Measurements from ENCODE around the gene PTPRC.

The PTPRC gene

DNA sequence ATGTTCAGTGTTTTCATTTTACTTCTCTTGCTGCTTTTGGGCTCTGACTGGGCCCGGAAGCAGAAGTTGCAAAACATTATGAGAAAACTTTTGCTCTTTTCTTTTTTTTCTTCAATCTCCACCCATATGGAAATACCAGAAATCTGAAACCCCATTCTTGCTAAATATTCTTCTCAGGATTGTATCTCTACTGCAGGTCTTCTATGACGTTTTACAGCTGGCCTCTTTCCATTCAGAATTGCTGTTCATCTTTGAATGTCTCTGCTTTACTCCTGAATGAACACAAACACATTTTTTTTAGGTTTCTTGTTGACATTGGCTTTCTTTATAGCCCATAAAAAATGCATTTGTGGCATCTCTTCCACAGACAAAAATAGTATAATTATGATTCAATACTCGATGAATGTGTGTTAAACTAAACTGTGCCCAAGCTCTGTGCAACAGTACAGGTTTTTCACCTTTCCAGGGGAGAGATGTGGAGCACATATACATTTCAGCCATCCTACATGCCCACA lies 18.8 kb downstream of the PTPRC start:
- peak; percentile 60 for DNase-seq (ENCODE audit: low read depth)
- TF ChIP-seq, protein P1, sequence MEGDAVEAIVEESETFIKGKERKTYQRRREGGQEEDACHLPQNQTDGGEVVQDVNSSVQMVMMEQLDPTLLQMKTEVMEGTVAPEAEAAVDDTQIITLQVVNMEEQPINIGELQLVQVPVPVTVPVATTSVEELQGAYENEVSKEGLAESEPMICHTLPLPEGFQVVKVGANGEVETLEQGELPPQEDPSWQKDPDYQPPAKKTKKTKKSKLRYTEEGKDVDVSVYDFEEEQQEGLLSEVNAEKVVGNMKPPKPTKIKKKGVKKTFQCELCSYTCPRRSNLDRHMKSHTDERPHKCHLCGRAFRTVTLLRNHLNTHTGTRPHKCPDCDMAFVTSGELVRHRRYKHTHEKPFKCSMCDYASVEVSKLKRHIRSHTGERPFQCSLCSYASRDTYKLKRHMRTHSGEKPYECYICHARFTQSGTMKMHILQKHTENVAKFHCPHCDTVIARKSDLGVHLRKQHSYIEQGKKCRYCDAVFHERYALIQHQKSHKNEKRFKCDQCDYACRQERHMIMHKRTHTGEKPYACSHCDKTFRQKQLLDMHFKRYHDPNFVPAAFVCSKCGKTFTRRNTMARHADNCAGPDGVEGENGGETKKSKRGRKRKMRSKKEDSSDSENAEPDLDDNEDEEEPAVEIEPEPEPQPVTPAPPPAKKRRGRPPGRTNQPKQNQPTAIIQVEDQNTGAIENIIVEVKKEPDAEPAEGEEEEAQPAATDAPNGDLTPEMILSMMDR (IDR thresholded peaks at IDR 0.05; ENCODE audit: insufficient read depth, low read depth, low read length, missing control alignments): no peak
- H3K4me3 ChIP-seq (ENCODE audit: low read length): no peak overlapping the region

DNA sequence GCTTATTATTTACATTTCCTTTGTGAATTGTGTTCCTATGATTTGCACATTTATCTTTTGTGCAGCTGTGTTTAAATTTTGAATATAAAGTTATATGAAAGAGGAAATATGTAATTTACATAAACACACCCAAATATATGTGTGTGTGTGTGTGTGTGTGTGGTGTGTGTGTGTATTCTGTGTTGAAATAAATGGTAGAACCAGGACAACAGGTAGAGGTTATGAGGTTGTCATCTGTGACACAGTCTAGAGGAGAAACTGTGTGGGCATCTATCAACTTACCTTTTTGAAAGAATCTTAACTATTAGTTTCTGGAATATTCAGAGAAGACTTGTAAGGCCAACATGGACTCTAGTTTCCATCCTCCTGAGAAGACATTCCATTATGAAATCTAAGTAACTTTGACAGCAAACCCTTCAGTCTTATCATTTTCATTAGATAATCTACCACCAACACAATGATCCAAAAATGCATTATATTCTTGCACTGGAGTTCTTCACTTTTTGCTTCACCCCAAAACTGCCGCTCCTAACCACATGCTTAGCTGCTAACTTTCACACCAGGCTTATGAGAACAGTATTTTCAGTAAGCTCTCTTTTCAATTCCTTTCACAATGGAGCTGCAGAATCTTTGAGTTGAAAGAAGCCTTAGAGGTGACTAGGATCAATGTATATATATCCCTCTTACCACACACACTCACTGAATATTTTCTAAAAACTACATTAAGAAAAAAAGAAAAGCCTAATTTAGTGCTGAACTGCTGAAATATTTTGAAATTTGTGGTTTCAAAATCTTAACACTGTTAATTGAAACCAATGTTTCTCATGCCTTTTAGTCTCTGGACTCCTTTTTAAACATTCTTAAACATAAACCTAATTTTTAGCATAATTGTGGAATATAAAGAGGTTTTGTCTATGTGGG lies 21.8 kb downstream of the PTPRC start:
- no peak overlapping the region for H3K4me3 ChIP-seq (ENCODE audit: low read length)
- DNase-seq (ENCODE audit: low read depth): no peak
- TF ChIP-seq, protein P1 (IDR thresholded peaks at IDR 0.05; ENCODE audit: insufficient read depth, low read depth, low read length, missing control alignments): no peak

DNA sequence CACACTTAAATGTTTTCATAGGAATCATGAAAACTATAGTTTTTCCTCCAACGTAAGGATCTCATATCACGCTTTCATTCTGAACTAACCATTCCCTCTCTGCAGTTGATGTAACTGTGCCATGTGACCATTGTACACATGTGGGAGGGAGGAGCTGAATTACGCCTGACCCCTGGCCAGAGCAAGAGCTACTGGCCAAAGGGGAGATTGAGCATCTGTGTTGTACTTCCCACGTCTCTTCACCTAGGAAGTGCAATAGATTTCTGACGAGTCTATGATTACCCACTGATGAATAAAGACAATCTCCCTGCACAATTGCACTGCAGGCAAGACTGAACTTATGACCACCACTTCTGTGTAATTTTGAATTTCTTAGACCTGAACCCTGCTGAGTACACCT lies 24.0 kb downstream of the PTPRC start:
- TF ChIP-seq, protein P1 (IDR thresholded peaks at IDR 0.05; ENCODE audit: insufficient read depth, low read depth, low read length, missing control alignments): no peak
- no peak for DNase-seq (ENCODE audit: low read depth)
- H3K4me3 ChIP-seq (ENCODE audit: low read length): no peak overlapping the region

DNA sequence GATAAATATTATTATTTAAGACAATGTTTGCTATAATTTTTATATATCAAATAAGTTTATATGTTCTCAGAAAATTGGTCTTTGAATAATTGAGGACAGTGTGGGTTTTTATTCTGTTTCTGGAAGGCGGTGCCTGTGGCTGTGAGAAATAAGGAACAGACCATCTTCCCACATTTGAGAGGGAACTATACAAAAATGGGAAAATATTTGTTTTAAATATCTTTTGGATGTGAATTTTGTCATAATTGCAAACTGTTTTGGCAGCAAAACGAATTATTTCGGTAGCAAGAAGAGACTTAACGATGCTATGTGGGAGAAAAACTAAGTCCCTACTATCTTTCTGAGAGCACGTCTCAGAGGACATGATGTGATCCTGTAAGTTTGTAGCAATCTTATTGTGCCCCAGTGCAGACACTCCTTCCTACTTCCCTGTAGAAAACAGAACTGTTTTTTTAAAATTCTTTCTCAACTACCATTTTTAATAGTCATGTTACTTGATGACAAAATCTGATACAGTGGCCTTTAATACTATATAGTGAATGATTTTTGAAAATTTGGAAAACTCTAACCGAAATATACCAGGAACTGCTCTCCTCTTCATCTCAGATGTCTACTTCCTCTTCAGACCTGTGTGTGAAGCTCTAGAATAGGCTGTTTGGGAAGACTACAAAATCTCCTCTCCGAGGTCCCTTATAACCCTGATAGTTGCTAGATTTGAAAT lies 25.4 kb downstream of the PTPRC start:
- TF ChIP-seq, protein P1 (IDR thresholded peaks at IDR 0.05; ENCODE audit: insufficient read depth, low read depth, low read length, missing control alignments): no peak
- no peak overlapping the region for H3K4me3 ChIP-seq (ENCODE audit: low read length)
- no peak for DNase-seq (ENCODE audit: low read depth)

DNA sequence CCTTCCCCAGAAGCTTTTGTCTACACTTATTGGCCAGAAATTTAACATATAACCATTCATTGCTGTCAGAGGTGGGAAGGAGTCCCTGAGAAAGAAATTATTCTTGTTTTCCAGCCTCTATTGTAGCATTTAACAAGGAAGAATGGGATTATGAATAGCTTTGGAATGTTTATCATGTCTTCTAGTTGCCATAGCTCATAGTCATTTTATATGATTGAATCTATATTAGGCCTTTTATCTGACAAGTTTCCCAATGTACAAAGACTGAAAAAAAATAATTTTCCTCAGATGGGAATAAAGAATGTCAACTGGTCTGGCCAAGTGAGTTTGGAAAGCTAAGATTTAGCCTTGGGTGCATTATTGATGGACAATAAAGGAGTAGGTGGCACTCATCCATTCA lies 28.3 kb downstream of the PTPRC start:
- TF ChIP-seq, protein P1 (IDR thresholded peaks at IDR 0.05; ENCODE audit: insufficient read depth, low read depth, low read length, missing control alignments): no peak
- peak; percentile 13 for DNase-seq (ENCODE audit: low read depth)
- H3K4me3 ChIP-seq (ENCODE audit: low read length): no peak overlapping the region

DNA sequence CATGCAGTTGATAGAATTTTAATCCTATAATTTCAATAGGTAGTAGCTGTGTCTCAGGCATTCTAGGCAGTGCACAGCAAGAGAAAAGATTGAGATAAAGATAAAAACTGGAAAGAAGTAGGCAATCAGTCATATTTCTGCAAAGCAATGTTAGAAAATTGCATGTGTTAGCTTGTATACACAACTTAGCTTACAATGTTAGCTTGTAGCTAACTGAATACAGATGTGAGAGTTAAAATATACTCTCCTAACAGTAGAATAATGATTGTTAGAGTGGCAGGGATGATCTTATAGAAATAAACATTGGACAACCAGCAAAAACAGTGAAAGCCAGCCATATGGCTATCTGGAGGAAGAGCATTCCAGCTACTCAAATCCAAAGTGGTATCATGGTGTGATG lies 29.0 kb downstream of the PTPRC start:
- TF ChIP-seq, protein P1 (IDR thresholded peaks at IDR 0.05; ENCODE audit: insufficient read depth, low read depth, low read length, missing control alignments): no peak
- DNase-seq (ENCODE audit: low read depth): no peak
- no peak overlapping the region for H3K4me3 ChIP-seq (ENCODE audit: low read length)

Data from epithelial cell of esophagus (primary cell).